HG03439 (cell line): Measurements from ENCODE around the gene SEPTIN11.

Experiments used
- ATAC-seq: cut with Tn5 transposase; IDR thresholded peaks from one replicate; pipeline ENCODE4 v1.9.1; 2021; ENCODE audit warnings: mild to moderate bottlenecking, moderate library complexity; ENCODE audit not compliant: unreplicated experiment

SEPTIN11 gene

GRCh38 chr4:76949276-76950051, at the start of gene SEPTIN11:
TSS of gene SEPTIN11 (plus strand) at chr4:76949752. CDS start at chr4:76949904, 152 bp downstream.
- peak; percentile 65 for ATAC-seq

- no peak for ATAC-seq
These were observed 47.2 kb upstream of the SEPTIN11 start for GRCh38 chr4:76902233-76902890.

- no peak for ATAC-seq
These were observed 44.8 kb upstream of the SEPTIN11 start for GRCh38 chr4:76904646-76905190.

- ATAC-seq, result no peak
These were observed 44.0 kb upstream of the SEPTIN11 start for GRCh38 chr4:76905521-76905920.

GRCh38 chr4:76909711-76910110, 39.8 kb upstream of the SEPTIN11 start:
- no peak for ATAC-seq

- ATAC-seq, result no peak
These were observed 28.8 kb upstream of the SEPTIN11 start for GRCh38 chr4:76920715-76921114.

GRCh38 chr4:76923619-76924357, 25.8 kb upstream of the SEPTIN11 start:
- ATAC-seq, result no peak

GRCh38 chr4:76926841-76927240, 22.7 kb upstream of the SEPTIN11 start:
- no peak for ATAC-seq

- ATAC-seq, result no peak
These were observed 18.9 kb upstream of the SEPTIN11 start for GRCh38 chr4:76930685-76931084.

- no peak for ATAC-seq
These were observed 18.5 kb upstream of the SEPTIN11 start for GRCh38 chr4:76931087-76931486.

- no peak for ATAC-seq
These were observed 17.8 kb upstream of the SEPTIN11 start for GRCh38 chr4:76931576-76932276.

- no peak for ATAC-seq
These were observed 10.4 kb upstream of the SEPTIN11 start for GRCh38 chr4:76939184-76939583.

- ATAC-seq, result no peak
These were observed 6.4 kb upstream of the SEPTIN11 start for GRCh38 chr4:76943129-76943620.

GRCh38 chr4:76943790-76944189, 5.8 kb upstream of the SEPTIN11 start:
- ATAC-seq, result no peak

- no peak for ATAC-seq
These were observed 2.2 kb upstream of the SEPTIN11 start for GRCh38 chr4:76947369-76947768.

GRCh38 chr4:76948443-76949275, 893 bp upstream of the SEPTIN11 start:
- peak; percentile 56 for ATAC-seq

- ATAC-seq, result peak; percentile 27
These were observed 752 bp downstream of the SEPTIN11 start for GRCh38 chr4:76950052-76950955.

GRCh38 chr4:76950956-76951671, 1.6 kb downstream of the SEPTIN11 start:
- no peak for ATAC-seq
